ENCODE measurements around the gene ZNF77. TPM values are rescaled to one million over a fixed set of nuclear protein-coding genes. Genes with fewer than 3 reads are reported as not detected.

ZNF77 gene
- polyA plus RNA-seq, 1 donor from 2014 or later: 13.0 TPM

DNA sequence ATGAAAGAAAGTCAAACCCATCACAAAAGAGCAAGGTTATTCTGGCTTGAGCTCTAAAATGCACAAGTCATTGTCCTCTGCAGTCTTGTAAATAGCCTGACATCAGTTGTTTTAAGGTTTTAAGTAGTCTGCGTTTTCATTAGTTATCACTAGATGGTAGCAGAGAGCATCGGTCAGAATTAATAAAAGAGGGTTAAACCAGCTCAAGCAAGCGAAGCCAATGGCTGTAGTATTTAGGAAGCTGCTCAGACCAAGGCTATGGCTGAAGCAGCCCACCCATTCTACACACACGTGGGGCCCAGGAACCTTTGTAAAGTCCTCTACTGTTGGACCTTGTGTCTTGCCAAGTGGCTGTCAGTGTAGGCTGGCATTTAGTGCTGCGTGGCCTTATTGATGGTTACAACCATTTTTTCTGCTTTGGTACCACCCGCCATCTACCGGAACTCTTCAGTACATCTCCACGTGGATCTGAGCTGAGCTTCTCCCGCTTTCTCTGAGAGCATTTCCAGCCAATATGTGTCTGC is 57.3 kb downstream of the ZNF77 start:
- no peak overlapping the region for H3K27ac ChIP-seq (ENCODE audit: low read length)
- no peaks in the 10 kb centered on the region for H3F3A ChIP-seq (ENCODE audit: insufficient read depth, low read length, poor library complexity, severe bottlenecking)
- H3K9me3 ChIP-seq (ENCODE audit: low read length): no peaks in the 10 kb centered on the region
- no peak overlapping the region for H3K4me2 ChIP-seq (ENCODE audit: low read length)
- H3K9me2 ChIP-seq (ENCODE audit: insufficient read depth, low read length): no peaks in the 10 kb centered on the region
- H4K20me1 ChIP-seq (ENCODE audit: insufficient read depth): no peaks in the 10 kb centered on the region
- no peak overlapping the region for H3K9ac ChIP-seq (ENCODE audit: low read length)
- TF ChIP-seq, protein P1, sequence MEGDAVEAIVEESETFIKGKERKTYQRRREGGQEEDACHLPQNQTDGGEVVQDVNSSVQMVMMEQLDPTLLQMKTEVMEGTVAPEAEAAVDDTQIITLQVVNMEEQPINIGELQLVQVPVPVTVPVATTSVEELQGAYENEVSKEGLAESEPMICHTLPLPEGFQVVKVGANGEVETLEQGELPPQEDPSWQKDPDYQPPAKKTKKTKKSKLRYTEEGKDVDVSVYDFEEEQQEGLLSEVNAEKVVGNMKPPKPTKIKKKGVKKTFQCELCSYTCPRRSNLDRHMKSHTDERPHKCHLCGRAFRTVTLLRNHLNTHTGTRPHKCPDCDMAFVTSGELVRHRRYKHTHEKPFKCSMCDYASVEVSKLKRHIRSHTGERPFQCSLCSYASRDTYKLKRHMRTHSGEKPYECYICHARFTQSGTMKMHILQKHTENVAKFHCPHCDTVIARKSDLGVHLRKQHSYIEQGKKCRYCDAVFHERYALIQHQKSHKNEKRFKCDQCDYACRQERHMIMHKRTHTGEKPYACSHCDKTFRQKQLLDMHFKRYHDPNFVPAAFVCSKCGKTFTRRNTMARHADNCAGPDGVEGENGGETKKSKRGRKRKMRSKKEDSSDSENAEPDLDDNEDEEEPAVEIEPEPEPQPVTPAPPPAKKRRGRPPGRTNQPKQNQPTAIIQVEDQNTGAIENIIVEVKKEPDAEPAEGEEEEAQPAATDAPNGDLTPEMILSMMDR (IDR thresholded peaks at IDR 0.05; ENCODE audit: poor library complexity, severe bottlenecking): peak; percentile 81
- TF ChIP-seq SMC3 (conservative IDR thresholded peaks at IDR 0.05; ENCODE audit: poor library complexity): peak; percentile 73
- TF ChIP-seq TAF1 (IDR thresholded peaks at IDR 0.05; ENCODE audit: low read depth): no peak
- no peak for TF ChIP-seq POLR2AphosphoS5 (IDR thresholded peaks at IDR 0.05)
- TF ChIP-seq RAD21 (conservative IDR thresholded peaks at IDR 0.05): peak; percentile 58
- no peak for TF ChIP-seq EZH2 (IDR thresholded peaks at IDR 0.05; ENCODE audit: borderline replicate concordance, insufficient read depth, low read length, poor library complexity, severe bottlenecking)
- no peak for TF ChIP-seq REST (IDR thresholded peaks at IDR 0.05; ENCODE audit: borderline replicate concordance)
- no peak for TF ChIP-seq EP300 (conservative IDR thresholded peaks at IDR 0.05; ENCODE audit: poor library complexity, severe bottlenecking)
- peak; percentile 14 for TF ChIP-seq MXI1 (conservative IDR thresholded peaks at IDR 0.05; ENCODE audit: poor library complexity, severe bottlenecking)
- peak overlapping the region; percentile 30 for H2AFZ ChIP-seq (ENCODE audit: low read depth, low read length)
- H3K79me2 ChIP-seq (replicated peaks; ENCODE audit: insufficient read depth, low read length): no peaks in the 10 kb centered on the region
- no peaks in the 10 kb centered on the region for H3K27me3 ChIP-seq (ENCODE audit: insufficient read depth, low read depth, low read length)
- no peaks in the 10 kb centered on the region for H3K36me3 ChIP-seq (ENCODE audit: insufficient read depth, low read length)
- no peak overlapping the region for H3K4me3 ChIP-seq (ENCODE audit: low read length)

- Histone ChIP-seq H3K79me2 (replicated peaks; ENCODE audit: insufficient read depth, low read length) (no peaks in the 10 kb centered on the region), H3K4me3 (ENCODE audit: low read length) (no peak overlapping the region), H3F3A (ENCODE audit: insufficient read depth, low read length, poor library complexity, severe bottlenecking) (no peaks in the 10 kb centered on the region), H3K36me3 (ENCODE audit: insufficient read depth, low read length) (no peaks in the 10 kb centered on the region), H4K20me1 (ENCODE audit: insufficient read depth) (no peaks in the 10 kb centered on the region), H3K9ac (ENCODE audit: low read length) (no peak overlapping the region), H3K4me2 (ENCODE audit: low read length) (no peak overlapping the region), H3K27me3 (ENCODE audit: insufficient read depth, low read depth, low read length) (no peaks in the 10 kb centered on the region), H3K9me3 (ENCODE audit: low read length) (peaks cover 2% of the 10 kb centered on the region), H3K27ac (ENCODE audit: low read length) (no peak overlapping the region), H2AFZ (ENCODE audit: low read depth, low read length) (no peak overlapping the region), H3K9me2 (ENCODE audit: insufficient read depth, low read length) (no peaks in the 10 kb centered on the region)
- no peak for TF ChIP-seq MXI1 (conservative IDR thresholded peaks at IDR 0.05; ENCODE audit: poor library complexity, severe bottlenecking)
- TF ChIP-seq EP300 (conservative IDR thresholded peaks at IDR 0.05; ENCODE audit: poor library complexity, severe bottlenecking): no peak
- TF ChIP-seq REST (IDR thresholded peaks at IDR 0.05; ENCODE audit: borderline replicate concordance): no peak
- no peak for TF ChIP-seq RAD21 (conservative IDR thresholded peaks at IDR 0.05)
- TF ChIP-seq EZH2 (IDR thresholded peaks at IDR 0.05; ENCODE audit: borderline replicate concordance, insufficient read depth, low read length, poor library complexity, severe bottlenecking): no peak
Observed at GRCh38 chr19:2885736-2886135, 59.0 kb downstream of the ZNF77 start.
